ENCODE measurements around the gene MSI2.

The MSI2 gene

DNA sequence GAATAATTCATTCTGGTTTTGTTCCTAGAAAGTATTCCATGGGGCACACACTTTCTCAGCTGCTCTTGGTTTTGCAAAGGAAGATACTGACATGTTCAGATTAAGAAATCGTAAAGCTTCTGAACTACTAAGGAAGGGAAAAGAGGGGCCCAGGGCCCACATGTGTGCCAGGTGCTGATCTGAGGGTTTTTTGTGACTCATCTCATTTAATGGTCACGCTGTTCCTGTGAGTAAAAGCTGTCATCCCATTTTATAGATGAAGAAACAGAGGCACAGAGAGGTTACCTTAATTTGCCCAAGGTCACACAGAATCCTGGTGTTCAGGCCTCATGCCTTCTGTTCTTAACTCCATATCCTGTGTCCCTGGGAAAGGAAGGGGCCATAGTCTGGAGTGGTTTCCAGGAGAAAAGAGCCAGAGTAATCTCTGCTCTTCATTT lies 113.2 kb downstream of the MSI2 start:
- DNase-seq (ENCODE audit: low spot score): peak; percentile 53

- peak; percentile 79 for DNase-seq (ENCODE audit: low spot score)
Observed at GRCh38 chr17:57370037-57370581, 113.8 kb downstream of the MSI2 start.

DNA sequence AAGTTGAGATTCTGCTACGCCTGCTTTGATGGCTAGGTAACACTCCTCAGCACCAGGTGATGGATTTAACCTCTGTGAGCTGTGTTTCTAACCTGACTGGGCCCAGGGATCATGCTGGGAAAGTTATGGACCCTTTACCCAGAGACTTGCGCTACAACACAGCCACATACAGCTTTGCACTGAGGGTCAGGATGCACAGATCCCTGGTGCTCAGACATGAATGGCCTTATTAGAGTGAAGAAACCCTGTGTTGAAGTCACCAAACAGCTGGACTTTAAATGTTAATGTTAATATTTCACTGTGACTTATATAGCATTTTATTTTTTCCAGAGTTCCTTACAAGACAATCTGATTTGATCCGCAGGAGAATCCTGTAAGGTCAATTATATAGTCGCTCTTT lies 114.3 kb downstream of the MSI2 start:
- no peak for DNase-seq (ENCODE audit: low spot score)

- peak; percentile 84 for DNase-seq (ENCODE audit: low spot score)
Observed at GRCh38 chr17:57372156-57372555, 115.8 kb downstream of the MSI2 start.

GRCh38 chr17:57373048-57373447 lies 116.7 kb downstream of the MSI2 start:
- no peak for DNase-seq (ENCODE audit: low spot score)

GRCh38 chr17:57373756-57374155 lies 117.4 kb downstream of the MSI2 start:
- DNase-seq (ENCODE audit: low spot score): no peak

DNA sequence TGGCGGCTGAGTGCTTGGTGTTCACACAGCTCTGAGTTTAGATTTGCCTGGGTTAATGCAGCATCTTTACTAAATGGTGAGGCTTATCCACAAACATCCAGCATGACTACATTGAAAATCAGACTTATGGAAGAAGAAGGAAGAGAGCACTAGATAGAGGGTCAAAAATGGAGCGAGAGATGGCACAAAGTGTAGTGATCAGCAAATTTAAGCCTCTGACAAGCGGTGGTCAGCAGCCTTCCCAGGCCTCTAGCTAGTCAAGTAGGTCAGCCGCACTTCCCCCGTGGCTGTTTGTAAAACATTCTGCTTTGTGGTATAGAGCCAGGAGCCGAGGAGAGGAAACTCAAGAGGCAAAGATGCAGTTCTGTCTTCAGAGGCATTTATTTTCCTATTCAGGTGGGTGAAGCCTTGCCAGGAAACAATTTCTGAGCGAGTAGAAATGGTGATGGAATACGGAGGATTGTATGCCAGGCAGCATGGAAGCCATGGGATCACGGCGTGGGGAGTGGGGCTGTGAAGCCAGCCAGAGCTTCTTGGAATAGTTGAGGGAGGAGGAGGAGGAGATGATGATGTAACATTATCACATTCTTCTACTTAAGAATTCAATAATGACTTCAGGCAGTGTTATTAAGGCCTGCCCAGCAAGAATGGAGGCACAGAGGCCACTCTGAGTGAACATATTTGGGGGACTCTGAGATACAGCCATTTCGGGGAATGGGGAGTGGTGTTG lies 118.9 kb downstream of the MSI2 start:
- DNase-seq (ENCODE audit: low spot score): no peak

GRCh38 chr17:57375770-57376225 lies 119.5 kb downstream of the MSI2 start:
- peak; percentile 36 for DNase-seq (ENCODE audit: low spot score)

DNA sequence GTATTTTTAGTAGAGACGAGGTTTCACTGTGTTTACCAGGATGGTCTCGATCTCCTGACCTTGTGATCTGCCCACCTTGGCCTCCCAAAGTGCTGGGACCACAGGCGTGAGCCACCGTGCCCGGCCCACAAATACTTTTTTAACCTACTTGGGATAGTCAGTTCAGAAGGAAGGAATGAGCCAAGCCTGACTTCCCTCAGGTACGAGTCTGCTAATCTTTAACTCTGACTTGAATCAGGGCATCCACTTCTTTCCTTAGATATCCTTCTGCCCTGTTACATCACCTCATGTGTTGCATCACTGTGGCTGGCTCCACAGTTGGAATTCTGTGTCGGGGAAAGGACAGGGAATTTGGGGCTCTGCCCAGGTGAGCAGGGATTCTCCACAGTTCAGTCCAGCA lies 120.8 kb downstream of the MSI2 start:
- DNase-seq (ENCODE audit: low spot score): peak; percentile 86

- no peak for DNase-seq (ENCODE audit: low spot score)
Observed at GRCh38 chr17:57379237-57379894, 123.0 kb downstream of the MSI2 start.

GRCh38 chr17:57379895-57380434 lies 123.6 kb downstream of the MSI2 start:
- no peak for DNase-seq (ENCODE audit: low spot score)

GRCh38 chr17:57381498-57381897 lies 125.2 kb downstream of the MSI2 start:
- no peak for DNase-seq (ENCODE audit: low spot score)

DNA sequence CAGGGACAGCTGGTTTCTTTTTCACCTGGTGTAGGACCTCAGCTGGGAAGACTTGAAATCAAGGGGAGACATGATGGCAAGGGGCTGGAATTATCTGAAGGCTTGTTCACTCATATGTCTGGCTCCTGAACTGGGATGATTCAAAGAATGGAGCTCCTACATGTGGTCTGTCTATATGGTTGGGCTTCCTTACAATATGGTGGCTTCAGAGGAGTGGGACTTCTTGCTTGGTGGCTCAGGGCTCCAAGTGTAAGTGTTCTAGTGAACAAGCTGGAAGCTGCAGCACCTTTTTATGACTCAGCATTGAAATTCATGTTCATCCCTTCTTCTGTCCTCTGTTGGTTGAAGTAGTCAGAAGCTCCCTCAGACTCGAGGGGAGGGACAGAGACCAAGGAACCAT lies 127.9 kb downstream of the MSI2 start:
- no peak for DNase-seq (ENCODE audit: low spot score)

- no peak for DNase-seq (ENCODE audit: low spot score)
Observed at GRCh38 chr17:57385975-57386374, 129.7 kb downstream of the MSI2 start.

DNA sequence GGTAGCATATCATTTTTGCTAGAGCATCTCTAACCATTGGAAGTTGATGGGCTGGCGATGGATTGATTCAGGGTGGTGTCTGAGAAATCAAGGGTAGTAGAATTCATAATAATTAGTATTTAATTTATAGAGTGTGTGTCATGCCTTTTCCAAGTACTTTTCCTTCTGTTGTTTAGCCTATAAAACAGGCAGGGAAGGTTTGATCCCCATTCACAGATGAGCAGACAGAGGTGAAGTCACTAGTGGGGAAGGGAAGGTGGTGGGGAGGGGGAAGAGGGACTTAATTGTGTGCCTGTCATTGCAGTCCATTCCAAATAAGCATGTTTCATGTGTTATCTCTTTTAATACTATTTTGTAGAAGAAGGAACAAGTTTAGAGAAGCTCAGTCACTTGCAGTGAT lies 131.3 kb downstream of the MSI2 start:
- DNase-seq (ENCODE audit: low spot score): no peak

DNA sequence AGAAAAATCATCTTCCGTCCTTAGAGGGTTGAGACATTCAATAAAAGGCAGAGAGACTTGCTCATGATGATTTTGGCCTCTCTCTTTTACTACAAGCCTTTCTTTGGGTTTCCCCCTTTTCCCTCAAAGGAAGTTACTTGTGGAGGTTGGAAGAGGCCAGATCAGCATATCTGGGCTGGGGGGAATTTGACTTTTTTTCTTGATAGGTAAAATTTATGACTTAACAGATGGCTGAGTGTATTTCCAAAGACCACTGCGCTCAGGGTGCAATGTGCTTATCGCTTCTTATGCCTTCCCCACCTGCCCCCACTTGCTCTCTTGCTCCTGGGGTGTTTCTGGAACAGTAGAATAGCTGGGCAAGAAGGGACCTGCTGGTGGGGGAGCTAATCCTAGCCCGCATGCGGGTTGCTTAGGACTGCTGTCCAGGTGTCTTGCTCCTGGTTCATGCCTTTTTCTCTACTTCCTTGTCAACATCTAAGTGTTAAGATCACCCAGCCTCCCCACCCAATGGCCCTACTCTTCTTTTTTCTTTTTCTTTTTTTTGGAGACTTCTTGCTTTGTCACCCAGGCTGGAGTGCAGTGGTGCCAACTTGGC lies 131.9 kb downstream of the MSI2 start:
- DNase-seq (ENCODE audit: low spot score): no peak

DNA sequence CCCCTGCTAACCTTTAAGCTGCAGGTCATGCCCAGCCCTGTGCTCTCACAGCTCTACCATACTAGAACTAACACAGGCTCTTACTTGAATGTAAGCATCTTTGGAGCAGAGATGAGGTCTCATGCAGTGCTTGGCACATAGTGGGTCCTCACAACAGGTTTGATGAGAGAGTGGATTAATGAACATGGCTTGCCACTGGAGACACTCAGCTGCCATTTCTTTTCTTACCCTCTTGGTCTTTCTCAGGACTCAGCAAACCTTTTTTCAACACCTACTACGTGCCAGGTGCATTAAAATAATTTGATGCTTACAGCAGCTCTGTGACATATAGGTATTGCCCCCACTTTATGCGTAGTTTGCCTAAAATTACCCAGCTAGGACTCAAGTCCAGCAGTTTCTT lies 133.2 kb downstream of the MSI2 start:
- DNase-seq (ENCODE audit: low spot score): no peak

GRCh38 chr17:57391076-57391825 lies 134.9 kb downstream of the MSI2 start:
- no peak for DNase-seq (ENCODE audit: low spot score)

GRCh38 chr17:57391857-57392471 lies 135.6 kb downstream of the MSI2 start:
- no peak for DNase-seq (ENCODE audit: low spot score)

DNA sequence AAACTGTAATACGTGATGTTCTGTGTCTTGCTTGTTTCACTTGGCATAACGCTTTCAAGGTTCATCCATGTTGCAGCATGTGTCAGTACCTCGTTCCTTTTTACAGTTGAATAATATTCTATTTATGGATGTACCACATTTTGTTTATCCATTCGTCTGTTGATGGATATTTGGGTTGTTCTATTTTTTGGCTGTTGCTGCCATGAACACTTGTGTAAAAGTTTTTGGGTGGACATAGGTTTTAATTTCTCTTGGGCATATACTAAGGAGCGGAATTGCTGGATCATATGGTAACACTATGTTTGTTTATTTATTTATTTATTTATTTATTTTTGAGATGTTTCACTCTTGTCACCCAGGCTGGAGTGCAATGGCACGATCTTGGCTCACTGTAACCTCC lies 137.0 kb downstream of the MSI2 start:
- DNase-seq (ENCODE audit: low spot score): no peak

GRCh38 chr17:57394375-57394774 lies 138.1 kb downstream of the MSI2 start:
- no peak for DNase-seq (ENCODE audit: low spot score)
